ENCODE results near the gene DPP9.

Gene DPP9

GRCh38 chr19:4712771-4713170, 10.9 kb downstream of the DPP9 start:
- H3K4me1 Mint-ChIP-seq (ENCODE audit: low read depth in 2 of 2): peaks cover 16 to 23% of the 10 kb centered on the region in 2 donors
- DNase-seq (no peak), ATAC-seq (replicated peaks) (no peak)
- peaks cover 60% of the 10 kb centered on the region for H3K36me3 Mint-ChIP-seq (ENCODE audit: insufficient read depth)
- no peaks in the 10 kb centered on the region for H3K9me3 Mint-ChIP-seq
- H3K27me3 Mint-ChIP-seq: no peaks in the 10 kb centered on the region
- no peak overlapping the region for H3K4me3 Mint-ChIP-seq
- H3K27ac Mint-ChIP-seq: no peak overlapping the region

GRCh38 chr19:4711211-4711610, 12.4 kb downstream of the DPP9 start:
- no peak for ATAC-seq (replicated peaks)
- DNase-seq: no peak
- Mint-ChIP-seq H3K4me1 (ENCODE audit: low read depth in 2 of 2) (peaks cover 15 to 23% of the 10 kb centered on the region in 2 donors), H3K4me3 (peak overlapping the region in 1 of 2 donors; percentile 12), H3K27ac (peak overlapping the region; percentile 68 to 97), H3K27me3 (no peaks in the 10 kb centered on the region), H3K36me3 (ENCODE audit: insufficient read depth) (peaks cover 59% of the 10 kb centered on the region), H3K9me3 (no peaks in the 10 kb centered on the region)

- H3K4me1 Mint-ChIP-seq (ENCODE audit: low read depth in 2 of 2): peaks cover 15 to 23% of the 10 kb centered on the region in 2 donors
- H3K27ac Mint-ChIP-seq: peak overlapping the region; percentile 53 to 97
Observed at GRCh38 chr19:4710281-4710600, 13.4 kb downstream of the DPP9 start.

GRCh38 chr19:4709440-4710280, 14.0 kb downstream of the DPP9 start:
- peak in 1 of 3 experiments; percentile 40 for DNase-seq
- ATAC-seq (replicated peaks): peak; percentile 73
- peaks cover 15 to 21% of the 10 kb centered on the region in 2 donors for H3K4me1 Mint-ChIP-seq (ENCODE audit: low read depth in 2 of 2)
- peak overlapping the region; percentile 53 to 97 for H3K27ac Mint-ChIP-seq
- H3K36me3 Mint-ChIP-seq (ENCODE audit: insufficient read depth): peaks cover 51% of the 10 kb centered on the region
- H3K9me3 Mint-ChIP-seq: no peaks in the 10 kb centered on the region
- H3K27me3 Mint-ChIP-seq: no peaks in the 10 kb centered on the region
- peak overlapping the region; percentile 64 to 77 for H3K4me3 Mint-ChIP-seq

More at GRCh38 chr19:4710281-4710600, 13.4 kb downstream of the DPP9 start:
- peaks cover 50% of the 10 kb centered on the region for H3K36me3 Mint-ChIP-seq (ENCODE audit: insufficient read depth)
- ATAC-seq (replicated peaks): no peak
- H3K27me3 Mint-ChIP-seq: no peaks in the 10 kb centered on the region
- H3K9me3 Mint-ChIP-seq: no peaks in the 10 kb centered on the region
- H3K4me3 Mint-ChIP-seq: no peak overlapping the region
- DNase-seq: no peak

GRCh38 chr19:4707956-4708650, 15.5 kb downstream of the DPP9 start:
- Mint-ChIP-seq H3K4me3 (no peak overlapping the region), H3K27ac (peak overlapping the region; percentile 26 to 97), H3K36me3 (ENCODE audit: insufficient read depth) (peaks cover 45% of the 10 kb centered on the region), H3K9me3 (no peaks in the 10 kb centered on the region), H3K4me1 (ENCODE audit: low read depth in 2 of 2) (peaks cover 18 to 19% of the 10 kb centered on the region in 2 donors), H3K27me3 (no peaks in the 10 kb centered on the region)
- ATAC-seq (replicated peaks): no peak
- DNase-seq: no peak

GRCh38 chr19:4707322-4707721, 16.3 kb downstream of the DPP9 start:
- Mint-ChIP-seq H3K36me3 (ENCODE audit: insufficient read depth) (peaks cover 41% of the 10 kb centered on the region), H3K9me3 (no peaks in the 10 kb centered on the region)

GRCh38 chr19:4705413-4706131, 18.1 kb downstream of the DPP9 start:
- no peak for DNase-seq
- no peaks in the 10 kb centered on the region for H3K27me3 Mint-ChIP-seq
- ATAC-seq (replicated peaks): no peak
- H3K27ac Mint-ChIP-seq: no peak overlapping the region
- H3K9me3 Mint-ChIP-seq: no peaks in the 10 kb centered on the region
- H3K4me3 Mint-ChIP-seq: no peak overlapping the region
- H3K4me1 Mint-ChIP-seq (ENCODE audit: low read depth in 2 of 2): peaks cover 13 to 14% of the 10 kb centered on the region in 2 donors
- H3K36me3 Mint-ChIP-seq (ENCODE audit: insufficient read depth): peaks cover 37% of the 10 kb centered on the region

More at GRCh38 chr19:4707322-4707721, 16.3 kb downstream of the DPP9 start:
- ATAC-seq (replicated peaks) (no peak), DNase-seq (no peak)
- H3K27ac Mint-ChIP-seq: peak overlapping the region in 1 of 2 donors; percentile 97
- H3K27me3 Mint-ChIP-seq: no peaks in the 10 kb centered on the region
- peaks cover 19 to 22% of the 10 kb centered on the region in 2 donors for H3K4me1 Mint-ChIP-seq (ENCODE audit: low read depth in 2 of 2)
- no peak overlapping the region for H3K4me3 Mint-ChIP-seq

GRCh38 chr19:4704317-4704673, 19.3 kb downstream of the DPP9 start:
- peak overlapping the region in 1 of 2 donors; percentile 35 for H3K27ac Mint-ChIP-seq
- no peaks in the 10 kb centered on the region for H3K9me3 Mint-ChIP-seq
- DNase-seq (no peak), ATAC-seq (replicated peaks) (no peak)
- H3K27me3 Mint-ChIP-seq: no peaks in the 10 kb centered on the region
- peaks cover 42% of the 10 kb centered on the region for H3K36me3 Mint-ChIP-seq (ENCODE audit: insufficient read depth)
- no peak overlapping the region for H3K4me3 Mint-ChIP-seq
- peaks cover 7 to 10% of the 10 kb centered on the region in 2 donors for H3K4me1 Mint-ChIP-seq (ENCODE audit: low read depth in 2 of 2)

GRCh38 chr19:4703671-4704316, 19.8 kb downstream of the DPP9 start:
- H3K9me3 Mint-ChIP-seq: no peaks in the 10 kb centered on the region
- ATAC-seq (replicated peaks) (no peak), DNase-seq (no peak)
- peaks cover 40% of the 10 kb centered on the region for H3K36me3 Mint-ChIP-seq (ENCODE audit: insufficient read depth)
- no peaks in the 10 kb centered on the region for H3K27me3 Mint-ChIP-seq
- H3K27ac Mint-ChIP-seq: peak overlapping the region in 1 of 2 donors; percentile 83
- H3K4me3 Mint-ChIP-seq: no peak overlapping the region
- peaks cover 3 to 6% of the 10 kb centered on the region in 2 donors for H3K4me1 Mint-ChIP-seq (ENCODE audit: low read depth in 2 of 2)

- ATAC-seq (replicated peaks): no peak
- peaks cover 3 to 6% of the 10 kb centered on the region in 2 donors for H3K4me1 Mint-ChIP-seq (ENCODE audit: low read depth in 2 of 2)
Observed at GRCh38 chr19:4702764-4703163, 20.9 kb downstream of the DPP9 start.

GRCh38 chr19:4701557-4701956, 22.1 kb downstream of the DPP9 start:
- H3K27me3 Mint-ChIP-seq: no peaks in the 10 kb centered on the region
- no peak for ATAC-seq (replicated peaks)
- no peaks in the 10 kb centered on the region for H3K9me3 Mint-ChIP-seq
- H3K27ac Mint-ChIP-seq: peak overlapping the region in 1 of 2 donors; percentile 70
- H3K36me3 Mint-ChIP-seq (ENCODE audit: insufficient read depth): peaks cover 52% of the 10 kb centered on the region
- no peak overlapping the region for H3K4me3 Mint-ChIP-seq
- no peak for DNase-seq
- peaks cover 3 to 4% of the 10 kb centered on the region in 2 donors for H3K4me1 Mint-ChIP-seq (ENCODE audit: low read depth in 2 of 2)

More at GRCh38 chr19:4702764-4703163, 20.9 kb downstream of the DPP9 start:
- Mint-ChIP-seq H3K27me3 (no peaks in the 10 kb centered on the region), H3K36me3 (ENCODE audit: insufficient read depth) (peaks cover 46% of the 10 kb centered on the region), H3K9me3 (no peaks in the 10 kb centered on the region), H3K27ac (peak overlapping the region; percentile 70 to 83), H3K4me3 (no peak overlapping the region)
- DNase-seq: no peak

GRCh38 chr19:4700693-4700970, 23.0 kb downstream of the DPP9 start:
- H3K27ac Mint-ChIP-seq: peak overlapping the region in 1 of 2 donors; percentile 20
- no peak overlapping the region for H3K4me3 Mint-ChIP-seq
- peaks cover 56% of the 10 kb centered on the region for H3K36me3 Mint-ChIP-seq (ENCODE audit: insufficient read depth)
- H3K27me3 Mint-ChIP-seq: no peaks in the 10 kb centered on the region
- DNase-seq (no peak), ATAC-seq (replicated peaks) (no peak)
- peaks cover 3 to 4% of the 10 kb centered on the region in 2 donors for H3K4me1 Mint-ChIP-seq (ENCODE audit: low read depth in 2 of 2)
- H3K9me3 Mint-ChIP-seq: no peaks in the 10 kb centered on the region
